ENCODE measurements around the gene ADAM21.
"Not testable (repeated sequence)": the region's sequence is repeated elsewhere in the genome, so short reads cannot be mapped to it uniquely, and the experiment has no call there.

ADAM21 gene

GRCh38 chr14:70454731-70455130, 2.8 kb downstream of the ADAM21 start:
- Histone ChIP-seq H4K20me1 (ENCODE audit: control insufficient read depth, insufficient read depth, low read depth, low read length) (no peaks in the 10 kb centered on the region), H3K9me2 (replicated peaks; ENCODE audit: control insufficient read depth, low read length) (no peaks in the 10 kb centered on the region)
- TF ChIP-seq CTCF (IDR thresholded peaks at IDR 0.05; ENCODE audit: low read depth, low read length, poor library complexity, severe bottlenecking), result no peak
- TF ChIP-seq EZH2phosphoT487 (IDR thresholded peaks at IDR 0.05; ENCODE audit: borderline replicate concordance, low read length), result no peak

GRCh38 chr14:70468731-70469130, 16.8 kb downstream of the ADAM21 start:
- TF ChIP-seq EZH2phosphoT487 (IDR thresholded peaks at IDR 0.05; ENCODE audit: borderline replicate concordance, low read length) (no peak), CTCF (IDR thresholded peaks at IDR 0.05; ENCODE audit: low read depth, low read length, poor library complexity, severe bottlenecking) (no peak)
- Histone ChIP-seq H3F3A (ENCODE audit: control insufficient read depth, insufficient read depth) (no peaks in the 10 kb centered on the region), H3K27me3 (ENCODE audit: control insufficient read depth, low read length) (no peaks in the 10 kb centered on the region), H3K9me2 (replicated peaks; ENCODE audit: control insufficient read depth, low read length) (no peaks in the 10 kb centered on the region), H3K4me1 (ENCODE audit: control insufficient read depth, low read length) (no peaks in the 10 kb centered on the region), H3K4me2 (ENCODE audit: low read length) (no peak overlapping the region), H3K36me3 (ENCODE audit: control insufficient read depth, low read length) (no peaks in the 10 kb centered on the region), H3K27ac (ENCODE audit: low read depth, low read length) (no peak overlapping the region), H3K79me2 (ENCODE audit: control insufficient read depth, low read length) (no peaks in the 10 kb centered on the region), H3K9me3 (ENCODE audit: control insufficient read depth, insufficient read depth, low read length) (no peaks in the 10 kb centered on the region), H4K20me1 (ENCODE audit: control insufficient read depth, insufficient read depth, low read depth, low read length) (no peaks in the 10 kb centered on the region), H3K4me3 (ENCODE audit: low read length) (no peak overlapping the region)

More at GRCh38 chr14:70454731-70455130, 2.8 kb downstream of the ADAM21 start:
- Histone ChIP-seq H3K27me3 (ENCODE audit: control insufficient read depth, low read length) (peaks cover 2% of the 10 kb centered on the region; the same call in 1 of the 2 replicates), H3K27ac (ENCODE audit: low read depth, low read length) (no peak overlapping the region), H3K36me3 (ENCODE audit: control insufficient read depth, low read length) (no peaks in the 10 kb centered on the region), H3K4me2 (ENCODE audit: low read length) (no peak overlapping the region), H3K9me3 (ENCODE audit: control insufficient read depth, insufficient read depth, low read length) (no peaks in the 10 kb centered on the region), H3K79me2 (ENCODE audit: control insufficient read depth, low read length) (no peaks in the 10 kb centered on the region), H3K4me1 (ENCODE audit: control insufficient read depth, low read length) (no peaks in the 10 kb centered on the region), H3K4me3 (ENCODE audit: low read length) (no peak overlapping the region), H3F3A (ENCODE audit: control insufficient read depth, insufficient read depth) (no peaks in the 10 kb centered on the region)

- not testable (repeated sequence) for H3K9me3 ChIP-seq (ENCODE audit: control insufficient read depth, insufficient read depth, low read length); H3K36me3 ChIP-seq (ENCODE audit: control insufficient read depth, low read length); H3K27me3 ChIP-seq (ENCODE audit: control insufficient read depth, low read length); H3K4me3 ChIP-seq (ENCODE audit: low read length); H3K4me1 ChIP-seq (ENCODE audit: control insufficient read depth, low read length); H3K27ac ChIP-seq (ENCODE audit: low read depth, low read length); H3K79me2 ChIP-seq (ENCODE audit: control insufficient read depth, low read length); H4K20me1 ChIP-seq (ENCODE audit: control insufficient read depth, insufficient read depth, low read depth, low read length); H3F3A ChIP-seq (ENCODE audit: control insufficient read depth, insufficient read depth); H3K4me2 ChIP-seq (ENCODE audit: low read length); H3K9me2 ChIP-seq (replicated peaks; ENCODE audit: control insufficient read depth, low read length)
Measured at GRCh38 chr14:70470863-70471563, 19.0 kb downstream of the ADAM21 start.

- Histone ChIP-seq H3K27me3 (ENCODE audit: control insufficient read depth, low read length) (no peaks in the 10 kb centered on the region), H3K9me2 (replicated peaks; ENCODE audit: control insufficient read depth, low read length) (no peaks in the 10 kb centered on the region), H3K9me3 (ENCODE audit: control insufficient read depth, insufficient read depth, low read length) (no peaks in the 10 kb centered on the region), H3K27ac (ENCODE audit: low read depth, low read length) (no peak overlapping the region), H3K4me1 (ENCODE audit: control insufficient read depth, low read length) (no peaks in the 10 kb centered on the region), H3F3A (ENCODE audit: control insufficient read depth, insufficient read depth) (no peaks in the 10 kb centered on the region), H4K20me1 (ENCODE audit: control insufficient read depth, insufficient read depth, low read depth, low read length) (no peaks in the 10 kb centered on the region), H3K4me2 (ENCODE audit: low read length) (no peak overlapping the region), H3K79me2 (ENCODE audit: control insufficient read depth, low read length) (no peaks in the 10 kb centered on the region), H3K36me3 (ENCODE audit: control insufficient read depth, low read length) (no peaks in the 10 kb centered on the region), H3K4me3 (ENCODE audit: low read length) (no peak overlapping the region)
- TF ChIP-seq EZH2phosphoT487 (IDR thresholded peaks at IDR 0.05; ENCODE audit: borderline replicate concordance, low read length), result no peak
- no peak for TF ChIP-seq CTCF (IDR thresholded peaks at IDR 0.05; ENCODE audit: low read depth, low read length, poor library complexity, severe bottlenecking)
Measured at GRCh38 chr14:70472253-70473159, 20.5 kb downstream of the ADAM21 start.

Data from DOHH2 (cell line).